ENCODE results near the gene CDH4. TPM values are rescaled to one million over a fixed set of nuclear protein-coding genes. Genes with fewer than 3 reads are reported as not detected.

The CDH4 gene
- total and polyA plus RNA-seq, 2 of the 8 experiments (the other 6 are each of a cell fraction or from before 2014, with no cell fraction given): 4.3 to 7.9 TPM

DNA sequence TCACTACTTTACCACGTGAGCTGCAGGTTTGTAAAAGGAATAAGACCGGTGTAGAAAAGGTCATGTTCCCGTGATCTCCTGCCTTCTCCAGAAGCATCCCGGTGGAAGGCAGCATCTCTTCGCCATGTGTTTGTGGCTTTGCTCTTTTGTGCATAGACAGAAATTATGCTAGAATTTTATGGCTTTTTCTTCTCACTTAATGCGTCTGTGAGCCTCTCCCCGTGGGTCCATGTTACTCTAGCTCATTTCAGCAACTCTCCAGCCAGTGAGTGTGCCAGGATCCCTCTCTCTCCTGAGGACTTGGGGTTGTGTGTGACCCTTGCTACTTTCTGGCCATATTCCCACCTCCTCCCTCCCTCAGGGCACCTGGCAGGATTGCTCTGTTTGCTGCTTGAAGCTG is 289.5 kb downstream of the CDH4 start:
- DNase-seq (ENCODE audit: low read depth in 1 of 2, low spot score in 2 of 2) (no peak), FAIRE-seq (no peak)
- Histone ChIP-seq H3K23me2 (ENCODE audit: low read depth, low read length) (peaks cover 2% of the 10 kb centered on the region; the same call in 1 of the 2 replicates), H3K9ac (replicated peaks in 1 of 4; ENCODE audit: extremely low read depth in 1 of 4, low read depth in 3 of 4, low read length in 3 of 4) (no peak overlapping the region), H4K91ac (replicated peaks; ENCODE audit: insufficient read length, low read length) (no peak overlapping the region), H2BK5ac (ENCODE audit: low read depth, low read length) (no peak overlapping the region), H3K27ac (ENCODE audit: low read depth, low read length) (no peak overlapping the region), H4K20me1 (replicated peaks in 1 of 2; ENCODE audit: control insufficient read depth in 1 of 2, insufficient read depth in 2 of 2, low read length in 2 of 2) (no peaks in the 10 kb centered on the region), H3K4ac (replicated peaks; ENCODE audit: insufficient read length, low read depth, low read length) (no peak overlapping the region), H4K5ac (ENCODE audit: insufficient read length, low read depth, low read length) (no peak overlapping the region), H3K27me3 (replicated peaks in 1 of 4; ENCODE audit: control insufficient read depth in 3 of 4, extremely low read depth in 1 of 4, insufficient read depth in 3 of 4, low read length in 3 of 4) (peaks cover 0 to 5% (median 2%) of the 10 kb centered on the region in 4 experiments; a peak in 4 of 7 replicates), H3K79me1 (ENCODE audit: low read depth, low read length) (no peaks in the 10 kb centered on the region), H2BK20ac (ENCODE audit: low read length) (no peak overlapping the region), H3K4me2 (ENCODE audit: insufficient read depth in 1 of 2, low read depth in 2 of 2, low read length in 2 of 2) (no peak overlapping the region), H3K18ac (ENCODE audit: extremely low read depth, low read length) (no peak overlapping the region), H3K4me1 (replicated peaks in 1 of 4; ENCODE audit: control insufficient read depth in 3 of 4, insufficient read depth in 4 of 4, low read length in 3 of 4) (no peaks in the 10 kb centered on the region; a peak in 1 of 7 replicates), H2BK15ac (ENCODE audit: low read length) (no peak overlapping the region), H3K14ac (ENCODE audit: insufficient read length) (no peak overlapping the region), H2BK12ac (ENCODE audit: low read depth, low read length) (no peak overlapping the region), H2BK120ac (replicated peaks; ENCODE audit: low read depth, low read length) (no peak overlapping the region), H3K56ac (replicated peaks; ENCODE audit: insufficient read length, low read depth, low read length) (no peak overlapping the region), H2AFZ (ENCODE audit: low read length) (no peak overlapping the region), H3K4me3 (ENCODE audit: extremely low read depth in 1 of 4, insufficient read depth in 2 of 4, low read depth in 3 of 4, low read length in 4 of 4) (no peak overlapping the region), H3K9me3 (ENCODE audit: insufficient read depth in 2 of 2, low read depth in 1 of 2, low read length in 1 of 2) (no peaks in the 10 kb centered on the region), H3K36me3 (ENCODE audit: control insufficient read depth in 2 of 4, insufficient read depth in 4 of 4, low read length in 3 of 4) (no peaks in the 10 kb centered on the region), H2AK5ac (ENCODE audit: low read depth, low read length) (no peak overlapping the region), H4K8ac (ENCODE audit: extremely low read depth, insufficient read depth, low read length) (no peak overlapping the region), H3K79me2 (ENCODE audit: control insufficient read depth in 1 of 2, insufficient read depth in 2 of 2, low read length in 2 of 2) (no peaks in the 10 kb centered on the region), H3K23ac (ENCODE audit: insufficient read length) (no peak overlapping the region)
- POLR2A ChIA-PET (ENCODE audit: partially characterized antibody): no interaction called here
- WGBS, 2 experiments (ENCODE audit: extremely low coverage in 1 of 2, insufficient coverage in 1 of 2, insufficient read length in 1 of 2, insufficient replicate concordance in 2 of 2, low coverage in 1 of 2, low lambda C conversion rate in 2 of 2, missing lambda C conversion rate in 1 of 2): 94% methylated on average over 7 of the region's 7 CpGs; no CpG with 5 or more reads in 1 of the 2 experiments
- CTCF ChIA-PET (ENCODE audit: partially characterized antibody): interaction anchor here (0.9 to 2.0 kb wide), 2 partner anchors 19 to 346 kb away, joined by 3 to 6 read pairs; no protein-coding TSS in a partner anchor
- TF ChIP-seq CREB1 (IDR thresholded peaks at IDR 0.05): no peak
- TF ChIP-seq SIN3A (conservative IDR thresholded peaks at IDR 0.05 in 1 of 2, IDR thresholded peaks at IDR 0.05 in 1 of 2; ENCODE audit: low read depth in 1 of 2, low read length in 2 of 2): no peak
- no peak for TF ChIP-seq SRF (IDR thresholded peaks at IDR 0.05; ENCODE audit: low read depth, low read length)
- no peak for TF ChIP-seq SP2 (IDR thresholded peaks at IDR 0.05; ENCODE audit: low read length)
- no peak for TF ChIP-seq CBX8 (IDR thresholded peaks at IDR 0.05; ENCODE audit: borderline replicate concordance, low read depth, low read length)
- no peak for TF ChIP-seq KDM4A (IDR thresholded peaks at IDR 0.05; ENCODE audit: low read depth, low read length, severe bottlenecking)
- no peak for TF ChIP-seq ASH2L (IDR thresholded peaks at IDR 0.05; ENCODE audit: low read length)
- TF ChIP-seq HDAC6 (IDR thresholded peaks at IDR 0.05; ENCODE audit: low read depth, low read length): no peak
- TF ChIP-seq EZH2 (IDR thresholded peaks at IDR 0.05; ENCODE audit: low read depth, low read length, severe bottlenecking): no peak
- TF ChIP-seq RAD21 (IDR thresholded peaks at IDR 0.05 in 1 of 2, conservative IDR thresholded peaks at IDR 0.05 in 1 of 2; ENCODE audit: low read depth in 2 of 2, low read length in 2 of 2): no peak
- no peak for TF ChIP-seq CEBPB (IDR thresholded peaks at IDR 0.05; ENCODE audit: low read depth, low read length)
- TF ChIP-seq SIRT6 (IDR thresholded peaks at IDR 0.05; ENCODE audit: low read length): no peak
- no peak for TF ChIP-seq ZNF274 (IDR thresholded peaks at IDR 0.05; ENCODE audit: borderline replicate concordance, extremely low read depth, low read length)

Data from H1 (cell line).